Measurements from ENCODE around the gene CDK5RAP2.

CDK5RAP2 gene

GRCh38 chr9:120365386-120365785 is 214.6 kb downstream of the CDK5RAP2 start:
- Histone ChIP-seq H2AFZ (ENCODE audit: low read length) (no peak overlapping the region), H3K79me2 (ENCODE audit: insufficient read depth, low read length) (no peaks in the 10 kb centered on the region), H3K4me1 (ENCODE audit: insufficient read depth, low read length, poor library complexity, severe bottlenecking) (no peaks in the 10 kb centered on the region)

GRCh38 chr9:120363697-120364096 is 216.3 kb downstream of the CDK5RAP2 start:
- Histone ChIP-seq H2AFZ (ENCODE audit: low read length) (no peak overlapping the region), H3K4me1 (ENCODE audit: insufficient read depth, low read length, poor library complexity, severe bottlenecking) (no peaks in the 10 kb centered on the region), H3K4me3 (ENCODE audit: low read length, poor library complexity, severe bottlenecking) (no peak overlapping the region), H3K27me3 (ENCODE audit: insufficient read depth, low read length, poor library complexity, severe bottlenecking) (no peaks in the 10 kb centered on the region), H3K79me2 (ENCODE audit: insufficient read depth, low read length) (no peaks in the 10 kb centered on the region), H3K4me2 (ENCODE audit: low read depth, low read length, poor library complexity, severe bottlenecking) (no peak overlapping the region), H3F3A (ENCODE audit: low read depth) (no peaks in the 10 kb centered on the region), H3K9me2 (replicated peaks; ENCODE audit: low read depth, low read length) (no peaks in the 10 kb centered on the region), H3K9me3 (ENCODE audit: insufficient read depth, low read depth, low read length) (no peaks in the 10 kb centered on the region), H3K36me3 (ENCODE audit: insufficient read depth, low read length) (no peaks in the 10 kb centered on the region), H3K9ac (ENCODE audit: low read depth, low read length, poor library complexity, severe bottlenecking) (no peak overlapping the region), H4K20me1 (ENCODE audit: insufficient read depth, low read length, poor library complexity, severe bottlenecking) (no peaks in the 10 kb centered on the region)
- no peak for TF ChIP-seq CTCF (conservative IDR thresholded peaks at IDR 0.05; ENCODE audit: low read length)
- TF ChIP-seq EZH2phosphoT487 (IDR thresholded peaks at IDR 0.05; ENCODE audit: borderline replicate concordance), result no peak

More at GRCh38 chr9:120365386-120365785, 214.6 kb downstream of the CDK5RAP2 start:
- Histone ChIP-seq H4K20me1 (ENCODE audit: insufficient read depth, low read length, poor library complexity, severe bottlenecking) (no peaks in the 10 kb centered on the region), H3K4me3 (ENCODE audit: low read length, poor library complexity, severe bottlenecking) (no peak overlapping the region), H3K9ac (ENCODE audit: low read depth, low read length, poor library complexity, severe bottlenecking) (no peak overlapping the region), H3F3A (ENCODE audit: low read depth) (no peaks in the 10 kb centered on the region), H3K27me3 (ENCODE audit: insufficient read depth, low read length, poor library complexity, severe bottlenecking) (no peaks in the 10 kb centered on the region), H3K9me3 (ENCODE audit: insufficient read depth, low read depth, low read length) (no peaks in the 10 kb centered on the region), H3K4me2 (ENCODE audit: low read depth, low read length, poor library complexity, severe bottlenecking) (no peak overlapping the region), H3K36me3 (ENCODE audit: insufficient read depth, low read length) (no peaks in the 10 kb centered on the region), H3K9me2 (replicated peaks; ENCODE audit: low read depth, low read length) (no peaks in the 10 kb centered on the region)
- TF ChIP-seq CTCF (conservative IDR thresholded peaks at IDR 0.05; ENCODE audit: low read length) (no peak), EZH2phosphoT487 (IDR thresholded peaks at IDR 0.05; ENCODE audit: borderline replicate concordance) (no peak)

GRCh38 chr9:120362446-120362845 is 217.5 kb downstream of the CDK5RAP2 start:
- no peak overlapping the region for H3K9ac ChIP-seq (ENCODE audit: low read depth, low read length, poor library complexity, severe bottlenecking)
- H3K79me2 ChIP-seq (ENCODE audit: insufficient read depth, low read length), result no peaks in the 10 kb centered on the region
- H3K4me3 ChIP-seq (ENCODE audit: low read length, poor library complexity, severe bottlenecking), result no peak overlapping the region
- H3K4me1 ChIP-seq (ENCODE audit: insufficient read depth, low read length, poor library complexity, severe bottlenecking), result no peaks in the 10 kb centered on the region
- no peaks in the 10 kb centered on the region for H3F3A ChIP-seq (ENCODE audit: low read depth)
- H3K4me2 ChIP-seq (ENCODE audit: low read depth, low read length, poor library complexity, severe bottlenecking), result no peak overlapping the region
- H4K20me1 ChIP-seq (ENCODE audit: insufficient read depth, low read length, poor library complexity, severe bottlenecking), result no peaks in the 10 kb centered on the region
- H2AFZ ChIP-seq (ENCODE audit: low read length), result no peak overlapping the region
- H3K9me3 ChIP-seq (ENCODE audit: insufficient read depth, low read depth, low read length), result no peaks in the 10 kb centered on the region
- no peaks in the 10 kb centered on the region for H3K9me2 ChIP-seq (replicated peaks; ENCODE audit: low read depth, low read length)
- H3K36me3 ChIP-seq (ENCODE audit: insufficient read depth, low read length), result no peaks in the 10 kb centered on the region
- no peak for TF ChIP-seq CTCF (conservative IDR thresholded peaks at IDR 0.05; ENCODE audit: low read length)
- no peak for TF ChIP-seq EZH2phosphoT487 (IDR thresholded peaks at IDR 0.05; ENCODE audit: borderline replicate concordance)
- no peaks in the 10 kb centered on the region for H3K27me3 ChIP-seq (ENCODE audit: insufficient read depth, low read length, poor library complexity, severe bottlenecking)
